ENCODE data around the gene FIBP. TPM values are rescaled to one million over a fixed set of nuclear protein-coding genes. Genes with fewer than 3 reads are reported as not detected.

The FIBP gene
- 142 and 144 TPM in 2 replicates for total RNA-seq

DNA sequence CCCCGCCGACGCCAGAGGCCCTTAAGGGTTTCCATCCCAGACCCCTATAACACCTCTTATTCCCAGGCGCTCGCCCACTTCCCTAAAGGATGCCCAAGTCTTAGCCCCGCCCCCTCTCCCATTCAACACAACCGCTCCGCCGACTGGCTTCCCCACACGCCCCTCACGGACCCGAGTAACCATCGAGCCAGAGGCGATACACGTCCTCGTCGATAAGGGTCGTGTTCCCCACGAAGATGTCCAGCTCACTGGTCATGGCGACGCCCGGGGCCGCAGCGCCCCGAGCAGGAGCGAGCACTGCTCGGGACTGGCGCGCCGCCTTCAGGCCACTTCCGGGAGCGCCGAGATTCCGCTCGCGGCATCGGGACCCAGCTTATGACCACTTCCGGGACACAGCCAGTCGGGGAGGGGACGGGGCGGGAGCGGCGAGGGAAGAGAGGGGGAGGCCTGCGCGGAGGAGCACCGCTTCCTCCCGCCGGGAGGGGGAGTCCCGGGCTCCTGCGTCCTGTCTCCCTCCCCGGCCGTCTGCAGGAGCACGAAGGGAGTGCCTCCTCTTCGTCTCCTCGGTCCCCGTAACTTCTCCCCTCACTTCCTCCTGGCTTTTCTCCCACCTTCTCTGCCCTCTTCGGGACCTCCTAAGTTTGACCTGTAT, at the start of gene FIBP:
FIBP (minus strand) TSS at position 309 of the 652 bp plus-strand sequence; CDS start at position 256, 53 bp downstream.
- peak within 1 kb of the TSS; percentile 63 for H3K4me3 ChIP-seq (ENCODE audit: low read depth, low read length)
- TF ChIP-seq, protein P1, sequence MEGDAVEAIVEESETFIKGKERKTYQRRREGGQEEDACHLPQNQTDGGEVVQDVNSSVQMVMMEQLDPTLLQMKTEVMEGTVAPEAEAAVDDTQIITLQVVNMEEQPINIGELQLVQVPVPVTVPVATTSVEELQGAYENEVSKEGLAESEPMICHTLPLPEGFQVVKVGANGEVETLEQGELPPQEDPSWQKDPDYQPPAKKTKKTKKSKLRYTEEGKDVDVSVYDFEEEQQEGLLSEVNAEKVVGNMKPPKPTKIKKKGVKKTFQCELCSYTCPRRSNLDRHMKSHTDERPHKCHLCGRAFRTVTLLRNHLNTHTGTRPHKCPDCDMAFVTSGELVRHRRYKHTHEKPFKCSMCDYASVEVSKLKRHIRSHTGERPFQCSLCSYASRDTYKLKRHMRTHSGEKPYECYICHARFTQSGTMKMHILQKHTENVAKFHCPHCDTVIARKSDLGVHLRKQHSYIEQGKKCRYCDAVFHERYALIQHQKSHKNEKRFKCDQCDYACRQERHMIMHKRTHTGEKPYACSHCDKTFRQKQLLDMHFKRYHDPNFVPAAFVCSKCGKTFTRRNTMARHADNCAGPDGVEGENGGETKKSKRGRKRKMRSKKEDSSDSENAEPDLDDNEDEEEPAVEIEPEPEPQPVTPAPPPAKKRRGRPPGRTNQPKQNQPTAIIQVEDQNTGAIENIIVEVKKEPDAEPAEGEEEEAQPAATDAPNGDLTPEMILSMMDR (IDR thresholded peaks at IDR 0.05; ENCODE audit: insufficient read depth, low read length, poor library complexity, severe bottlenecking): peak; percentile 89
- H3K27me3 ChIP-seq (ENCODE audit: control insufficient read depth, insufficient read depth, low read length): no peaks in the 10 kb centered on the region
- peak; percentile 79 for DNase-seq (ENCODE audit: low read depth)
- H3K36me3 ChIP-seq (ENCODE audit: control insufficient read depth, insufficient read depth, low read length): peaks cover 11% of the 10 kb centered on the region

DNA sequence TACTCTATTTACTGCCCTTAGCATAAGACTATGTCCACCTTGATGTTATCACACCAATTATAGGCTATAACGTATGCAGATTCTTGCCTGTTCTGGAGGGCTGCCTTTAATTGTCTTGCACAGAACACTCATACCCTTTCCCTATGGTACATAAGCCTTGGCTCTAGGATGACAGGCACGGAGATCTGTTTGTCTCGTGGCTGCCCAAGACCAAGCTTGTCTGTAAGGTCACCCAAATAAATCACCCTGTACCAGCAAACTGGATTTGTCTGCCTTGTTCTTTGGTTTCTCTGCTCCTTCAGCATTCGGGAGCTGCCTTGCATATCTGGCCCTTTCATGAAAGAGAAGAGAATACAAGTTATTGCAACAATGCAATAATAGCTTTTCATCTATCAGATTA, 49.5 kb upstream of the FIBP start:
- H3K27me3 ChIP-seq (ENCODE audit: control insufficient read depth, insufficient read depth, low read length): no peaks in the 10 kb centered on the region
- TF ChIP-seq, protein P1 (IDR thresholded peaks at IDR 0.05; ENCODE audit: insufficient read depth, low read length, poor library complexity, severe bottlenecking): no peak
- H3K36me3 ChIP-seq (ENCODE audit: control insufficient read depth, insufficient read depth, low read length): no peaks in the 10 kb centered on the region
- no peak overlapping the region for H3K4me3 ChIP-seq (ENCODE audit: low read depth, low read length)
- no peak for DNase-seq (ENCODE audit: low read depth)

DNA sequence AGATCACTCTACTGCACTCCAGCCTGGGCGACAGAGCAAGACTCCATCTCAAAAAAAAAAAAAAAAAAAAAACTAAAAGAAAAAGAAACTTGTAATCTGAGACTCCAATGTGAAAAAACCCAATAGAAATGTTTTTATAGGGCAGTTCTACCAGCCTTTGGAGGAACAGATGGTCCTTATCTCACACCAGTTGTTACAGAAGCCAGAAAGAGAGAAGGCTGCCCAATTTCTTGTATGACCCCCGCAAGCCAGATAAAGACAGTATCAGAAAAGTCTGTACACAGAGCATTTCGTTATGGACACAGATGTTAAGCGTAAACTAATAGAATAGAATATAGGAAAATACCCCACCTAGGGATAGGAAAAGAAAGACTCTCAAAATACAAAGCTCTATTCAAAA, 45.7 kb upstream of the FIBP start:
- TF ChIP-seq, protein P1 (IDR thresholded peaks at IDR 0.05; ENCODE audit: insufficient read depth, low read length, poor library complexity, severe bottlenecking): no peak
- Histone ChIP-seq H3K4me3 (ENCODE audit: low read depth, low read length) (no peak overlapping the region), H3K27me3 (ENCODE audit: control insufficient read depth, insufficient read depth, low read length) (no peaks in the 10 kb centered on the region), H3K36me3 (ENCODE audit: control insufficient read depth, insufficient read depth, low read length) (no peaks in the 10 kb centered on the region)
- no peak for DNase-seq (ENCODE audit: low read depth)

DNA sequence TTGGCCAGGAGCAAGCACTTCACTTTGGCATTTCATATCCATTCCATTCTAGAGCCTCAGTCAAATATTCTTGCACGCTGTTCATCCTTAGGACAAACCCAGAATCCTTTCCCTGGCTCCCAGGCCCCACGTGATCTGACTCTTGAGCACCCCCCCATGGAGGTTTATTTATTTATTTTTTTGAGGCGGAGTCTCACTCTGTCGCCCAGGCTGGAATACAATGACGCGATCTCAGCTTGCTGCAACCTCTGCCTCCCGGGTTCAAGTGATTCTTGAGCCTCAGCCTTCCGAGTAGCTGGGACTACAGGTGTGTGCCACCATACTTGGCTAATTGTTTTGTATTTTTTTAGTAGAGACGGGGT, 44.3 kb upstream of the FIBP start:
- TF ChIP-seq, protein P1 (IDR thresholded peaks at IDR 0.05; ENCODE audit: insufficient read depth, low read length, poor library complexity, severe bottlenecking): no peak

DNA sequence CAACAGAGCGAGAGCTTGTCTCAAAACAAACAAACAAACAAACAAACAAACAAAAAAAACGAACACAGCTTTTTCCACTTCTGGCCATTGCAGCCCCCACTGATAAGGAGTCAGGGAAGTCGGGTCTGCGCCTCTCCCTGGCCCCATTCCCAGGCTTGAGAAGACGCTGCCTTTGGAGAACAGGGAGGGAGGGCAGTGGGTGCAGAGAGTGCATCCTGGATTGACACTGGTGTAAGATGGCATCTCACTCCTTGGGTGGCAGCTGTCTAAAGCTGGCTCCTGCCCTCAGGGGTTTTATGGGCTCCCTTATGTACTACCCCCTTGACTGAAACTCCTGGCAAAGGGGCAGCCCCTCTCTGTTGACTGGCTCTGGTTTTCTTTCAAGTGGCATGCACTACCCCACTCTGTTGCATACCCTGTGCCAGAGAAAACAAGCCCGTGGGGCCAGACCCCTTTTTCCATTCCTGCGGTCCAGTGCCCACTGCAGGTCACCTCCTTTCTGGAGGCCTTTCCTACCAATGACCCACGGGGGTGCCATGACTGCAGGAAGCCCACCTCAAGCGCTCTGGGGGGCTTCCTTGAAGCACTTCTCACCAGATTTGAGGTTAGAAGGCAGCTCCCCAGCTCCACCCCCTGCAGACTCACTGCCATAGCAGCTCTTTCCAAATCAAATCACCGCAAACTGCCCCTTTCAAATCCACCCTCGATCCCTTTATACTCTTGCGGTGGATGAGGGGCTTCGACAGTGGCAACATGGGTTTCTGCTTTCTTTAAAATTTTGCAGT, 43.7 kb upstream of the FIBP start:
- Histone ChIP-seq H3K27me3 (ENCODE audit: control insufficient read depth, insufficient read depth, low read length) (no peaks in the 10 kb centered on the region), H3K36me3 (ENCODE audit: control insufficient read depth, insufficient read depth, low read length) (no peaks in the 10 kb centered on the region), H3K4me3 (ENCODE audit: low read depth, low read length) (no peak overlapping the region)
- TF ChIP-seq, protein P1 (IDR thresholded peaks at IDR 0.05; ENCODE audit: insufficient read depth, low read length, poor library complexity, severe bottlenecking): no peak
- DNase-seq (ENCODE audit: low read depth): no peak

More for the DNA sequence above, 44.3 kb upstream of the FIBP start:
- H3K36me3 ChIP-seq (ENCODE audit: control insufficient read depth, insufficient read depth, low read length): no peaks in the 10 kb centered on the region
- no peak overlapping the region for H3K4me3 ChIP-seq (ENCODE audit: low read depth, low read length)
- H3K27me3 ChIP-seq (ENCODE audit: control insufficient read depth, insufficient read depth, low read length): no peaks in the 10 kb centered on the region
- no peak for DNase-seq (ENCODE audit: low read depth)
